DND-41 (cell line): Measurements from ENCODE around the gene CD36.

Source experiments
- ATAC-seq: fragments of 200-7000 bp; cut with Tn5 transposase; 3 replicates; pipeline ENCODE4 v1.9.1; 2021; ENCODE audit warnings: low read depth; ENCODE audit not compliant: insufficient read depth
- DNase-seq: peaks from one replicate; pipeline ENCODE4 v3.0.0-alpha.2; 2020
- H2AFZ ChIP-seq: 2 replicates; pipeline ENCODE4 v1.6.0; 2012; ENCODE audit warnings: low read depth, low read length
- H3K27ac ChIP-seq: 2 replicates; pipeline ENCODE4 v1.5.1; 2012; ENCODE audit warnings: low read length, inconsistent platforms
- H3K27me3 ChIP-seq: fragments of 200-600 bp; sonication (generic); 2 replicates; pipeline ENCODE4 v1.6.0; 2012; ENCODE audit warnings: low read length, mild to moderate bottlenecking, inconsistent platforms; ENCODE audit not compliant: insufficient read depth, poor library complexity
- H3K36me3 ChIP-seq: 2 replicates; pipeline ENCODE4 v1.5.1; 2012; ENCODE audit warnings: low read length, inconsistent platforms; ENCODE audit not compliant: insufficient read depth
- H3K4me1 ChIP-seq: 2 replicates; pipeline ENCODE4 v1.5.1; 2012; ENCODE audit warnings: mild to moderate bottlenecking, low read length; ENCODE audit not compliant: insufficient read depth
- H3K4me2 ChIP-seq: 2 replicates; pipeline ENCODE4 v1.6.0; 2012; ENCODE audit warnings: mild to moderate bottlenecking, moderate library complexity, low read length, inconsistent platforms; ENCODE audit not compliant: insufficient read depth
- H3K4me3 ChIP-seq, 2 experiments: fragments of 200-600 bp in 1 of 2; shearing (Covaris generic) in 1 of 2; 2 replicates each; pipeline ENCODE4 v1.5.1; 2012 to 2016; ENCODE audit warnings: inconsistent platforms in 2 of 2, low read length in 2 of 2, mild to moderate bottlenecking in 2 of 2, low read depth in 1 of 2, moderate library complexity in 1 of 2
- H3K79me2 ChIP-seq: 2 replicates; pipeline ENCODE4 v1.6.0; 2012; ENCODE audit warnings: low read length, inconsistent platforms; ENCODE audit not compliant: insufficient read depth
- H3K9ac ChIP-seq: 2 replicates; pipeline ENCODE4 v1.6.0; 2012; ENCODE audit warnings: low read depth, mild to moderate bottlenecking, inconsistent platforms, low read length, moderate library complexity
- H3K9me3 ChIP-seq: 2 replicates; pipeline ENCODE4 v1.5.1; 2012; ENCODE audit warnings: low read length, moderate library complexity, mild to moderate bottlenecking, inconsistent platforms; ENCODE audit not compliant: insufficient read depth, severe bottlenecking
- H4K20me1 ChIP-seq: 2 replicates; pipeline ENCODE4 v1.6.0; 2012; ENCODE audit warnings: low read length; ENCODE audit not compliant: insufficient read depth
- CTCF ChIP-seq: IDR thresholded peaks from 2 replicates; pipeline ENCODE4 v1.5.1; 2012; ENCODE audit warnings: borderline replicate concordance, low read length, moderate library complexity, mild to moderate bottlenecking; ENCODE audit not compliant: poor library complexity, severe bottlenecking; ENCODE audit errors: extremely low read depth
- EZH2 ChIP-seq: IDR thresholded peaks from 3 replicates; pipeline ENCODE4 v1.6.1; 2012; ENCODE audit warnings: borderline replicate concordance, low read depth, mild to moderate bottlenecking, moderate library complexity, low read length, inconsistent platforms; ENCODE audit not compliant: severe bottlenecking

The CD36 gene

GRCh38 chr7:80649011-80649410 lies 10.6 kb downstream of the CD36 start:
- H3K9ac ChIP-seq = no peak overlapping the region
- H3K27ac ChIP-seq = no peak overlapping the region
- no peak overlapping the region for H3K4me3 ChIP-seq
- H3K4me1 ChIP-seq = no peaks in the 10 kb centered on the region
- no peak overlapping the region for H2AFZ ChIP-seq
- DNase-seq (no peak), ATAC-seq (no peak)
- no peak overlapping the region for H3K4me2 ChIP-seq
- no peaks in the 10 kb centered on the region for H3K79me2 ChIP-seq
- no peaks in the 10 kb centered on the region for H3K36me3 ChIP-seq
- no peaks in the 10 kb centered on the region for H3K9me3 ChIP-seq
- TF ChIP-seq CTCF (no peak), EZH2 (no peak)
- H4K20me1 ChIP-seq = no peaks in the 10 kb centered on the region
- H3K27me3 ChIP-seq = no peaks in the 10 kb centered on the region

GRCh38 chr7:80650030-80650429 lies 11.6 kb downstream of the CD36 start:
- Histone ChIP-seq H3K4me2 (no peak overlapping the region), H3K36me3 (no peaks in the 10 kb centered on the region), H3K27me3 (no peaks in the 10 kb centered on the region), H3K9ac (no peak overlapping the region), H3K4me1 (no peaks in the 10 kb centered on the region), H3K27ac (no peak overlapping the region), H3K9me3 (no peaks in the 10 kb centered on the region), H2AFZ (no peak overlapping the region), H3K4me3 (no peak overlapping the region), H4K20me1 (no peaks in the 10 kb centered on the region), H3K79me2 (no peaks in the 10 kb centered on the region)
- no peak for DNase-seq
- ATAC-seq = no peak
- TF ChIP-seq EZH2 = no peak

GRCh38 chr7:80651471-80651870 lies 13.0 kb downstream of the CD36 start:
- no peak for ATAC-seq
- H3K4me2 ChIP-seq = no peak overlapping the region
- no peak overlapping the region for H3K27ac ChIP-seq
- no peak overlapping the region for H3K9ac ChIP-seq
- H3K4me3 ChIP-seq = no peak overlapping the region
- H3K27me3 ChIP-seq = no peaks in the 10 kb centered on the region
- no peak for TF ChIP-seq EZH2
- TF ChIP-seq CTCF = no peak
- no peaks in the 10 kb centered on the region for H3K36me3 ChIP-seq
- H3K4me1 ChIP-seq = no peaks in the 10 kb centered on the region
- H3K9me3 ChIP-seq = no peaks in the 10 kb centered on the region
- H4K20me1 ChIP-seq = no peaks in the 10 kb centered on the region
- no peak for DNase-seq
- no peak overlapping the region for H2AFZ ChIP-seq
- H3K79me2 ChIP-seq = no peaks in the 10 kb centered on the region

GRCh38 chr7:80653244-80653643 lies 14.8 kb downstream of the CD36 start:
- Histone ChIP-seq H3K9me3 (no peaks in the 10 kb centered on the region), H3K4me2 (no peak overlapping the region), H3K4me3 (no peak overlapping the region), H3K27me3 (no peaks in the 10 kb centered on the region), H4K20me1 (no peaks in the 10 kb centered on the region), H3K27ac (no peak overlapping the region), H2AFZ (no peak overlapping the region), H3K36me3 (no peaks in the 10 kb centered on the region), H3K9ac (no peak overlapping the region), H3K4me1 (no peaks in the 10 kb centered on the region), H3K79me2 (no peaks in the 10 kb centered on the region)
- ATAC-seq (no peak), DNase-seq (no peak)
- TF ChIP-seq EZH2 = no peak
- TF ChIP-seq CTCF = no peak
